ENCODE measurements around the gene STH.
"Not testable (repeated sequence)": the region's sequence is repeated elsewhere in the genome, so short reads cannot be mapped to it uniquely, and the experiment has no call there.

The STH gene

DNA sequence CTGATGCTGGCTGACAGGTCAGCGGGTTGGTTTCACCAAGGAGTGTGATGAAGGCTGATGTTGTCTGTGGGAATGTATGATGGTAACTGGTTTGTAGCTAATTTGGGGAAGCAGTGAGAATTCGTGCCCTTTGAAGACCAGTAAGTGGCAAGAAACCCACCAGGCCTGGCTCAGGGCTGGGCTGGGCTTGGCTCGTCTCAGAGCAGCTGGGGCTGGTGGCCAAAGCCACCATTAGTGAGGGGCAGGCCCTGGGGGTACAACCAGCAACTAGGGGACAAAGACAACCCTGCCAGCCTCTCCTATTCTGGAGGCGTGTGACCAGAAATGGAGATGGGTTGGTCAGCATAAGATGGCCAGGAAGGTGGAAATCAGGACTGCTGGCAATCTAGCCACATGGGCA, 13.0 kb upstream of the STH start:
- no peak for FAIRE-seq

DNA sequence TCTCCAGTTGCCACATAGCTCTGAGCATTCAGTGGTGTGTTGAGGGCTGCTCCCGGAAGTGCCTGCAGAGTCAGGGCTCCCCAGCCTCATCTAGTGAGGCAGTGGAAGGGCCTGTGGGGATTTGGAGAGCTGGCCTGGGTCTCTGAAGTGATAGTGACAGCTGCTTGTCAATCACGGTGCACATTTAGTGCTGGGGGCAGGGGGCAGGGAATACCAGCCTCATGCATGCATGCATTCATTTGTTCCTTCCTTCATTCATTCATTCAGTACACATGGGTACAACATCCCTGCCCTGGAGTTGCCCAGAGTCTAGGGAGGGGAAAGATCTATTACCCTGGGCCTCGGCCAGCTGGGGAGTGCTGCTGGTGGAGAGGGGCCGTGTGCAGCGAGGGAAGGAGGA, 11.3 kb upstream of the STH start:
- FAIRE-seq: no peak

GRCh38 chr17:45989759-45990158, 9.3 kb upstream of the STH start:
- no peak for FAIRE-seq

DNA sequence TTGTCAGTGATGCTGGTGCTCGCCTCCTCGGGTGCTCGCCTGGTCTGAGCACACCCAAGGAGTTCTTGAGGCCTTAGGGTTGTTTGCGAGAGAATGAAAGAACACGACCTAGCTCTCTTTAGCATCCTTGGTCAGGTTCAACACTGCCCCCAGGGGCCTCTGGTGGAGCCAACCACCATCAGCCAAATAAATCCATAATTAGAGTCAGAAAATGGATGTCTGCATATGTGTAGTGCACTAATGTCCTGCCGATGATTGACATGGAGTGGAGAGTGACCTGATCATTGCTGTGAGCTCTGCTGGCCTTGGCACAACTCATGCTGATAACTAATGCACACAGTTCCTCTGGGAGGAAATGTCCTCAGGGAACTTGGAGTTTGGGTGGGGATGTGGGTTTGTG, 8.2 kb upstream of the STH start:
- no peak for FAIRE-seq

- no peak for FAIRE-seq
These were observed 7.7 kb upstream of the STH start for GRCh38 chr17:45991341-45991740.

DNA sequence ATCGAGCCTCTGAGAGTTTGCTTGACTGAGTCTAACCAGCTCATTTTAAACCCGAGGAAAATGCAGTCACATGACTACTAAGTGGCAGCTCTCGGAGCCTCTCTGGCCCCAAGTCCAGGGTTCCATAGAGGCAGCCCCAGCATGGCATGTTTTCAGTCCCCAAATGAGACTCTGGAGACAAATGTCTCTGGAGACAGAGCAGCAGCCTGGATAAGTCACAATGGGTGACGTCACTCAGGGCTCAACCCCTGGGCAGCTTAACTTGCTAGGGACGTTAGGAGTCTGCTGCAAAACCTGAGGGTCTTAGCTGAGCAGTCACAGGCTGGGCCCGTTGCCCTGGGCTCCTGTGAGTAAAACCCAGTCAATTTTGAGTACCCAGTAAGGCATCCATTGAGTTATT, 6.9 kb upstream of the STH start:
- FAIRE-seq: no peak

GRCh38 chr17:45992904-45993303, 6.1 kb upstream of the STH start:
- FAIRE-seq: no peak

GRCh38 chr17:45993962-45994627, 5.0 kb upstream of the STH start:
- FAIRE-seq: no peak

DNA sequence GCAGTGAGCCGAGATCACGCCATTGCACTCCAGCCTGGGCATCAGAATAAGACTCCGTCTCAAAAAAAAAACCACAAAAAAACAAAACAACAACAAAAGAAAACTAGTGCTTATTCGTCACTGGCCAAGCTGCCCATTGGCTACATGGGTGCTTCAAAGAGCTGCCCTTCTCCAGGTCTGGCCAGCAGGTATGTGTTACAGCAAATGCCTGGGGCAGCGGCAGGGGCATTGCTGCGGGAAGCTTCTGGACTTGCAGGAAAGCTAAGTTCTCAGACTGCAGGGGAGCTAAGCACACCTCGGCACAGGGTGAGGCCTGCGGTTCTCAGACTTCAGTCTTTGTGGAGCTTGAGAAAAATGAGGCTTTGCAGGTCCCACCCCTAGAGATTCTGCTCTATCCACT, 4.1 kb upstream of the STH start:
- FAIRE-seq: no peak

DNA sequence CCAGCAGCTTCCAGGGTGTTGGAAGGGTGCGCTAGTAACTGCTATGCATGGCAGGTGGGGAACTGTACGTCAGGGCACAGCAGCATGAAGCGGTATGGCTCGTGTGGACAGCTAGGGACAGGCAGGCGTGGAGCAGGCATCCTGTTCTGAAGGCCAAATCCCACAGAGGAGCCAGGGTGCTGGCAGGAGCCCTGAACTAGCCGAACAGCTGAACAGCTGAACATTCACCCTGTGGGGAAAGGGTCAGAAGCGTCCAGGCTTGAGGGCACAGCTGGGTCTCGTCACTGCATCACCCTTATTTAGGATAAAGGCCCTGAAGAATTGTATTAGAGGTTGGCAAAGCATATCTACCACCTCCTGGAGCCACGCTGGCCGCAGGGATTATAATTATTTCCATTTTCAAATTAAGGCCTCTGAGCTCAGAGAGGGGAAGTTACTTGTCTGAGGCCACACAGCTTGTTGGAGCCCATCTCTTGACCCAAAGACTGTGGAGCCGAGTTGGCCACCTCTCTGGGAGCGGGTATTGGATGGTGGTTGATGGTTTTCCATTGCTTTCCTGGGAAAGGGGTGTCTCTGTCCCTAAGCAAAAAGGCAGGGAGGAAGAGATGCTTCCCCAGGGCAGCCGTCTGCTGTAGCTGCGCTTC, 3.3 kb upstream of the STH start:
- FAIRE-seq: no peak

GRCh38 chr17:45996282-45996937, 2.6 kb upstream of the STH start:
- no peak for FAIRE-seq

GRCh38 chr17:45997166-45997565, 1.9 kb upstream of the STH start:
- FAIRE-seq: no peak

GRCh38 chr17:45997624-45998023, 1.4 kb upstream of the STH start:
- FAIRE-seq: no peak

GRCh38 chr17:45999900-46000290, 845 bp downstream of the STH start:
- FAIRE-seq: no peak

GRCh38 chr17:46000292-46000691, 1.2 kb downstream of the STH start:
- no peak for FAIRE-seq

DNA sequence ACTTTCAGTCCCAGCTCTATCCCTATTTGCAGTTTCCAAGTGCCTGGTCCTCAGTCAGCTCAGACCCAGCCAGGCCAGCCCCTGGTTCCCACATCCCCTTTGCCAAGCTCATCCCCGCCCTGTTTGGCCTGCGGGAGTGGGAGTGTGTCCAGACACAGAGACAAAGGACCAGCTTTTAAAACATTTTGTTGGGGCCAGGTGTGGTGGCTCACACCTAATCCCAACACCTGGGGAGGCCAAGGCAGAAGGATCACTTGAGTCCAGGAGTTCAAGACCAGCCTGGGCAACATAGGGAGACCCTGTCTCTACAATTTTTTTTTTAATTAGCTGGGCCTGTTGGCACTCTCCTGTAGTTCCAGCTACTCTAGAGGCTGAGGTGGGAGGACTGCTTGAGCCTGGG, 1.7 kb downstream of the STH start:
- no peak for FAIRE-seq

DNA sequence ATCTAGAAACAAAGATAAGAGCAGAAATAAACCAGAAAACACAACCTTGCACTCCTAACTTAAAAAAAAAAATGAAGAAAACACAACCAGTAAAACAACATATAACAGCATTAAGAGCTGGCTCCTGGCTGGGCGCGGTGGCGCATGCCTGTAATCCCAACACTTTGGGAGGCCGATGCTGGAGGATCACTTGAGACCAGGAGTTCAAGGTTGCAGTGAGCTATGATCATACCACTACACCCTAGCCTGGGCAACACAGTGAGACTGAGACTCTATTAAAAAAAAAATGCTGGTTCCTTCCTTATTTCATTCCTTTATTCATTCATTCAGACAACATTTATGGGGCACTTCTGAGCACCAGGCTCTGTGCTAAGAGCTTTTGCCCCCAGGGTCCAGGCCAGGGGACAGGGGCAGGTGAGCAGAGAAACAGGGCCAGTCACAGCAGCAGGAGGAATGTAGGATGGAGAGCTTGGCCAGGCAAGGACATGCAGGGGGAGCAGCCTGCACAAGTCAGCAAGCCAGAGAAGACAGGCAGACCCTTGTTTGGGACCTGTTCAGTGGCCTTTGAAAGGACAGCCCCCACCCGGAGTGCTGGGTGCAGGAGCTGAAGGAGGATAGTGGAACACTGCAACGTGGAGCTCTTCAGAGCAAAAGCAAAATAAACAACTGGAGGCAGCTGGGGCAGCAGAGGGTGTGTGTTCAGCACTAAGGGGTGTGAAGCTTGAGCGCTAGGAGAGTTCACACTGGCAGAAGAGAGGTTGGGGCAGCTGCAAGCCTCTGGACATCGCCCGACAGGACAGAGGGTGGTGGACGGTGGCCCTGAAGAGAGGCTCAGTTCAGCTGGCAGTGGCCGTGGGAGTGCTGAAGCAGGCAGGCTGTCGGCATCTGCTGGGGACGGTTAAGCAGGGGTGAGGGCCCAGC, 2.6 kb downstream of the STH start:
- FAIRE-seq: no peak

DNA sequence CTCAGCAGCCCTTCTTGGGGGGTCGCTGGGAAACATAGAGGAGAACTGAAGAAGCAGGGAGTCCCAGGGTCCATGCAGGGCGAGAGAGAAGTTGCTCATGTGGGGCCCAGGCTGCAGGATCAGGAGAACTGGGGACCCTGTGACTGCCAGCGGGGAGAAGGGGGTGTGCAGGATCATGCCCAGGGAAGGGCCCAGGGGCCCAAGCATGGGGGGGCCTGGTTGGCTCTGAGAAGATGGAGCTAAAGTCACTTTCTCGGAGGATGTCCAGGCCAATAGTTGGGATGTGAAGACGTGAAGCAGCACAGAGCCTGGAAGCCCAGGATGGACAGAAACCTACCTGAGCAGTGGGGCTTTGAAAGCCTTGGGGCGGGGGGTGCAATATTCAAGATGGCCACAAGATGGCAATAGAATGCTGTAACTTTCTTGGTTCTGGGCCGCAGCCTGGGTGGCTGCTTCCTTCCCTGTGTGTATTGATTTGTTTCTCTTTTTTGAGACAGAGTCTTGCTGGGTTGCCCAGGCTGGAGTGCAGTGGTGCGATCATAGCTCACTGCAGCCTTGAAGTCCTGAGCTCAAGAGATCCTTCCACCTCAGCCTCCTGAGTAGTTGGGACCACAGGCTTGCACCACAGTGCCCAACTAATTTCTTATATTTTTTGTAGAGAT, 3.4 kb downstream of the STH start:
- FAIRE-seq: peak; percentile 95

- FAIRE-seq: no peak
These were observed 3.9 kb downstream of the STH start for GRCh38 chr17:46002973-46003316.

GRCh38 chr17:46003907-46004748, 5.1 kb downstream of the STH start:
- no peak for FAIRE-seq

- not testable (repeated sequence) for FAIRE-seq
These were observed 7.0 kb downstream of the STH start for GRCh38 chr17:46006082-46006481.

DNA sequence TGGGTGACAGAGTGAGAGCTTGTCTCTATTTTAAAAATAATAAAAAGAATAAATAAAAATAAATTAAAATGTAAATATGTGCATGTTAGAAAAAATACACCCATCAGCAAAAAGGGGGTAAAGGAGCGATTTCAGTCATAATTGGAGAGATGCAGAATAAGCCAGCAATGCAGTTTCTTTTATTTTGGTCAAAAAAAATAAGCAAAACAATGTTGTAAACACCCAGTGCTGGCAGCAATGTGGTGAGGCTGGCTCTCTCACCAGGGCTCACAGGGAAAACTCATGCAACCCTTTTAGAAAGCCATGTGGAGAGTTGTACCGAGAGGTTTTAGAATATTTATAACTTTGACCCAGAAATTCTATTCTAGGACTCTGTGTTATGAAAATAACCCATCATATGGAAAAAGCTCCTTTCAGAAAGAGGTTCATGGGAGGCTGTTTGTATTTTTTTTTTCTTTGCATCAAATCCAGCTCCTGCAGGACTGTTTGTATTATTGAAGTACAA, 8.5 kb downstream of the STH start:
- no peak for FAIRE-seq

All from G401.6 (cell line).